IPS-20b (cell line): ENCODE data around the gene DAGLB.
A peak's percentile ranks its signal among the peaks of the same experiment; 100 is the strongest.
"Not testable (repeated sequence)": the region's sequence is repeated elsewhere in the genome, so short reads cannot be mapped to it uniquely, and the experiment has no call there.

Experiments
- H3K27ac ChIP-seq: one replicate; pipeline ENCODE4 v1.5.1; 2013; ENCODE audit warnings: low read length
- H3K27me3 ChIP-seq: 2 replicates; pipeline ENCODE4 v1.6.1; 2013; ENCODE audit warnings: mild to moderate bottlenecking, low read length, inconsistent platforms; ENCODE audit not compliant: insufficient read depth
- H3K36me3 ChIP-seq: 2 replicates; pipeline ENCODE4 v1.6.1; 2013; ENCODE audit warnings: low read depth, mild to moderate bottlenecking, inconsistent platforms, low read length, moderate library complexity; ENCODE audit not compliant: insufficient read depth
- H3K4me1 ChIP-seq: 2 replicates; pipeline ENCODE4 v1.6.1; 2013; ENCODE audit warnings: mild to moderate bottlenecking, control low read depth, inconsistent platforms, low read length, moderate library complexity; ENCODE audit not compliant: insufficient read depth
- H3K4me3 ChIP-seq: 2 replicates; pipeline ENCODE4 v1.5.1; 2013; ENCODE audit warnings: mild to moderate bottlenecking, low read length, inconsistent platforms
- H3K9ac ChIP-seq: 2 replicates; pipeline ENCODE4 v1.6.1; 2013; ENCODE audit warnings: low read depth, mild to moderate bottlenecking, inconsistent platforms, low read length, moderate library complexity
- H3K9me3 ChIP-seq: 2 replicates; pipeline ENCODE4 v1.6.1; 2013; ENCODE audit warnings: mild to moderate bottlenecking, low read depth, low read length, inconsistent platforms; ENCODE audit not compliant: insufficient read depth

Gene DAGLB

DNA sequence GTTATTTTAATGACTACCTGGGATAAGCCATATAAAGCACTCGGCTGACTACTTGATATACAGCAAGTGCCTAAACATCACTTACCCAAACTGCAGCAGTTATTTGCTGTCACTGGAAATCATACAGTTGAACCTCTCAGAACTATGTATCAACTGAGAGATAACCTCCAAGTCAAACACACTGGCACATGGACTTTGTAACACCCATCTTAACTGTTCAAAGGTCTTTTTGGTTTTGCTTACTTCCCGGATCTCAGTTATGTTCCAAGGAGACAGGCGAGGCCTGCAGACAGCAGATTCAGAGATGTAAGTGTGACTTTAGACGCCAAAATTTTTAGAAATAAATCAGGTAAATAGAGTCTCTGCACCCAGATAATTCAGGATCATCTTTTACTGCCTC is 34.6 kb upstream of the DAGLB start:
- Histone ChIP-seq H3K27ac (no peak overlapping the region), H3K4me3 (peak overlapping the region; percentile 93; the same call in 1 of the 2 replicates), H3K4me1 (peaks cover 7% of the 10 kb centered on the region; the same call in 1 of the 2 replicates), H3K36me3 (peaks cover 20% of the 10 kb centered on the region), H3K9me3 (no peaks in the 10 kb centered on the region), H3K9ac (no peak overlapping the region), H3K27me3 (no peaks in the 10 kb centered on the region)

GRCh38 chr7:6481445-6481844 is 33.7 kb upstream of the DAGLB start:
- no peak overlapping the region for H3K9ac ChIP-seq
- H3K4me3 ChIP-seq, result no peak overlapping the region
- H3K27ac ChIP-seq, result no peak overlapping the region
- H3K9me3 ChIP-seq, result no peaks in the 10 kb centered on the region
- no peaks in the 10 kb centered on the region for H3K27me3 ChIP-seq
- H3K36me3 ChIP-seq, result peaks cover 20% of the 10 kb centered on the region
- peaks cover 7% of the 10 kb centered on the region; the same call in 1 of the 2 replicates for H3K4me1 ChIP-seq

DNA sequence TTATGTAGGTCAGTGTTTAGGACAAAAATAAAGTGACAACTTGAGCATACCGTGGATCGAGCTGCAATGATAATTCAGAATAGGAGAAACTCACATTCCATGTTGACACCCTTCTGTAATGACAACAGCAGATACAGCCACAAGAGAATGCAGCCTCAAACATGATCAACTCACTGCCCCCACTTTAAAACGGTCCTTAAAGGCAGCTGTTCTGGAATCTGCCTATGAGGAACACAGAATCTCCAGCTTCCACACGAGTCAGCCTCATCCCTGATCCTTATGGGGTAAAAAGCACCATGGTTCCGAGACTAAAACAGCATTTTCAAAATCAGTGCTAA is 32.5 kb upstream of the DAGLB start:
- Histone ChIP-seq H3K4me1 (peaks cover 7% of the 10 kb centered on the region; the same call in 1 of the 2 replicates), H3K9ac (no peak overlapping the region), H3K27ac (no peak overlapping the region), H3K36me3 (peaks cover 20% of the 10 kb centered on the region), H3K27me3 (no peaks in the 10 kb centered on the region), H3K4me3 (no peak overlapping the region), H3K9me3 (no peaks in the 10 kb centered on the region)

GRCh38 chr7:6479067-6479466 is 31.3 kb upstream of the DAGLB start:
- H3K4me1 ChIP-seq, result peaks cover 3% of the 10 kb centered on the region; the same call in 1 of the 2 replicates
- no peaks in the 10 kb centered on the region for H3K27me3 ChIP-seq
- H3K4me3 ChIP-seq, result no peak overlapping the region
- H3K36me3 ChIP-seq, result peaks cover 23% of the 10 kb centered on the region
- no peak overlapping the region for H3K27ac ChIP-seq
- no peaks in the 10 kb centered on the region for H3K9me3 ChIP-seq
- no peak overlapping the region for H3K9ac ChIP-seq

- Histone ChIP-seq H3K36me3 (peaks cover 31% of the 10 kb centered on the region), H3K27ac (no peak overlapping the region), H3K9ac (no peak overlapping the region), H3K4me1 (peaks cover 3% of the 10 kb centered on the region; the same call in 1 of the 2 replicates), H3K9me3 (no peaks in the 10 kb centered on the region), H3K27me3 (no peaks in the 10 kb centered on the region), H3K4me3 (no peak overlapping the region)
Measured at GRCh38 chr7:6478186-6478585, 30.4 kb upstream of the DAGLB start.

GRCh38 chr7:6477318-6477660 is 29.5 kb upstream of the DAGLB start:
- no peak overlapping the region for H3K4me3 ChIP-seq
- H3K27ac ChIP-seq, result no peak overlapping the region
- peaks cover 40% of the 10 kb centered on the region for H3K36me3 ChIP-seq
- no peak overlapping the region for H3K9ac ChIP-seq
- H3K4me1 ChIP-seq, result peaks cover 1% of the 10 kb centered on the region; the same call in 1 of the 2 replicates
- H3K27me3 ChIP-seq, result no peaks in the 10 kb centered on the region
- H3K9me3 ChIP-seq, result no peaks in the 10 kb centered on the region

DNA sequence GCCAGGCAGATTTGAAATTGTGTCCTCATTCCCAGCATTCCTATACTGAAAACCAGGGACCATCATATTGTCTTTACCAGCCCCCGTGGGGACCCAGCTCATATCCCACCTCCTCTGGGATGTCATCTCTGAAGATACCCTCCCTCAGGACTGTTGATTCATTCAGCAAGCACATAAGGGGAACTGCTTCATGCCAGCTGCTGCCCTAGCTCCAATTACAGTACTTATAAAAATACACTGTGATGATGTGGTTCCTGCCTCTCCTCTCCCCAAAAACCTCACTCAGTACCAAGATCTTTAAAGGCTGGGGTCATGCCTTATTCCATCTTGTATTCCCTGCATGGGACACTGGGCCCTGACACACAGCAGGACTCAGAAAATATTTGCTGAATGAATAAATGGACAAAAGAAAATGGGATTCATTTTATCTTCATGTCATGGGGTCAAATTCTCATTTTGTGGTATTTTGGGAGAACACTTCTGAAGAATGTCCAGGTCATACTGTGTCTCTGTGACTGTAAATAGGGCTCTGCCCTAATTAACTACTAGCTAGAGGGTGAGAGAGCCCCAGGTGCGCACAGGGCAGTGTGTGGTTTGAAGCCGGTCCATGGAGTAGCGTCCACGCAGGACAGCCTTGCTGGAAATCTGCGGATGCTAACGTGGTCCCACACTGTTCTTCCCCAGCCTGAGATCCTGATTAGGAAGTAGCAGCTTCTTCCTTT is 29.0 kb upstream of the DAGLB start:
- Histone ChIP-seq H3K36me3 (peaks cover 46% of the 10 kb centered on the region), H3K27ac (no peak overlapping the region)

GRCh38 chr7:6475433-6476186 is 27.9 kb upstream of the DAGLB start:
- no peak overlapping the region for H3K27ac ChIP-seq
- H3K4me1 ChIP-seq, result no peaks in the 10 kb centered on the region
- no peaks in the 10 kb centered on the region for H3K9me3 ChIP-seq
- H3K27me3 ChIP-seq, result no peaks in the 10 kb centered on the region
- H3K36me3 ChIP-seq, result peaks cover 44% of the 10 kb centered on the region
- no peak overlapping the region for H3K9ac ChIP-seq
- H3K4me3 ChIP-seq, result no peak overlapping the region

More for the DNA sequence above, 29.0 kb upstream of the DAGLB start:
- no peak overlapping the region for H3K4me3 ChIP-seq
- no peaks in the 10 kb centered on the region for H3K4me1 ChIP-seq
- no peaks in the 10 kb centered on the region for H3K9me3 ChIP-seq
- H3K27me3 ChIP-seq, result no peaks in the 10 kb centered on the region
- H3K9ac ChIP-seq, result no peak overlapping the region

DNA sequence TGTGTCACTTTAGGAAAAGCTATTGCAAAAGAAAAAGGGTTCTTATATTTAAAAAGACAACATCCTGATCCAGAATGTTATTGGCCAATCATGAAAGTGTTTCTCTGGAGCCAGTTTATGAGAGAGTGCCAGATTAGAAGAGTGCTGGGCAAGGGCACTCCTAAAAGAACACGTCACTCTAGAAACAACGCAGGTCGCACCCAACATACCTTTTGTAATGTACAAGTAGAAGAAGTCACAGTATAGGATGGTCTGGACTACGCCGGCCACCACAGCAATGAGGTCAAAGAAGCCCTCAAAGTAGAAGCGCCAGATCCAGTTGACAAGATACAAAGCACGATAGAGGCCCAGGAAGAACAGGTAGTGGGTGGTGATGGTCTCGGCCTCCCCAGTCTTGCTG is 18.1 kb upstream of the DAGLB start:
- Histone ChIP-seq H3K9ac (no peak overlapping the region), H3K4me3 (no peak overlapping the region), H3K27me3 (no peaks in the 10 kb centered on the region), H3K36me3 (peaks cover 83% of the 10 kb centered on the region), H3K4me1 (no peaks in the 10 kb centered on the region), H3K9me3 (peaks cover 21% of the 10 kb centered on the region), H3K27ac (no peak overlapping the region)

GRCh38 chr7:6463609-6464008 is 15.9 kb upstream of the DAGLB start:
- H3K27ac ChIP-seq, H3K9ac ChIP-seq, H3K4me3 ChIP-seq, H3K4me1 ChIP-seq, H3K27me3 ChIP-seq: not testable (repeated sequence)
- Histone ChIP-seq H3K9me3 (peaks cover 21% of the 10 kb centered on the region), H3K36me3 (peaks cover 66% of the 10 kb centered on the region)

- Histone ChIP-seq H3K36me3 (peaks cover 53% of the 10 kb centered on the region), H3K27me3 (no peaks in the 10 kb centered on the region), H3K4me3 (no peak overlapping the region), H3K9me3 (peaks cover 16% of the 10 kb centered on the region), H3K9ac (no peak overlapping the region), H3K27ac (no peak overlapping the region), H3K4me1 (no peaks in the 10 kb centered on the region)
Measured at GRCh38 chr7:6461946-6462550, 14.3 kb upstream of the DAGLB start.
